CD8-positive, alpha-beta memory T cell (primary cell): ENCODE results near the gene ANXA2R. TPM values are rescaled to one million over a fixed set of nuclear protein-coding genes. Genes with fewer than 3 reads are reported as not detected.

Source experiments
- CTCF ChIA-PET: fragments of 350-600 bp; sonication (Branson Sonifier 250); formaldehyde crosslinking; loops from one replicate; lab custom pipeline; 2021; ENCODE audit warnings: antibody characterized with exemption; lab: Charles Lee
- POLR2A ChIA-PET: fragments of 350-600 bp; sonication (Branson Sonifier 250); formaldehyde crosslinking; loops from one replicate; lab custom pipeline; 2021; ENCODE audit warnings: antibody characterized with exemption; lab: Charles Lee
- DNase-seq, 5 donors: peaks; one replicate each; pipeline versions ENCODE4 v3.0.0 to v3.0.0-alpha.2; 2020 to 2022; ENCODE audit warnings: mixed read lengths in 1 of 5
- H3K27ac ChIP-seq: one replicate; pipeline ENCODE4 v1.7.0; 2013; ENCODE audit warnings: low read depth, mild to moderate bottlenecking, low read length, moderate library complexity
- H3K27me3 ChIP-seq: 2 replicates; pipeline ENCODE4 v1.7.0; 2013; ENCODE audit warnings: low read length, mild to moderate bottlenecking; ENCODE audit not compliant: insufficient read depth, poor library complexity, severe bottlenecking
- H3K36me3 ChIP-seq: 2 replicates; pipeline ENCODE4 v1.7.0; 2013; ENCODE audit warnings: mild to moderate bottlenecking, low read length, moderate library complexity; ENCODE audit not compliant: insufficient read depth
- H3K4me1 ChIP-seq: 2 replicates; pipeline ENCODE4 v1.7.0; 2013; ENCODE audit warnings: mild to moderate bottlenecking, low read length, moderate library complexity; ENCODE audit not compliant: insufficient read depth
- H3K4me3 ChIP-seq: 2 replicates; pipeline ENCODE4 v1.7.0; 2013; ENCODE audit warnings: mild to moderate bottlenecking, low read length
- H3K9me3 ChIP-seq: 2 replicates; pipeline ENCODE4 v1.7.0; 2013; ENCODE audit warnings: mild to moderate bottlenecking, low read length
- H3K27ac Mint-ChIP-seq, 8 donors: one replicate each; pipeline ENCODE4 v1.8.0; 2020 to 2021; ENCODE audit warnings: mixed read lengths in 8 of 8, mild to moderate bottlenecking in 6 of 8, inconsistent platforms in 3 of 8, moderate library complexity in 3 of 8
- H3K27me3 Mint-ChIP-seq, 2 donors: one replicate each; pipeline ENCODE4 v1.8.0; 2020 to 2021; ENCODE audit warnings: mixed read lengths in 2 of 2, mild to moderate bottlenecking in 1 of 2, moderate library complexity in 1 of 2
- H3K36me3 Mint-ChIP-seq, 3 donors: one replicate each; pipeline ENCODE4 v1.8.0; 2020 to 2021; ENCODE audit warnings: mixed read lengths in 3 of 3, inconsistent platforms in 1 of 3, mild to moderate bottlenecking in 1 of 3
- H3K4me1 Mint-ChIP-seq, 3 donors: one replicate each; pipeline ENCODE4 v1.8.0; 2020 to 2021; ENCODE audit warnings: mixed read lengths in 3 of 3, inconsistent platforms in 1 of 3, mild to moderate bottlenecking in 1 of 3
- H3K4me3 Mint-ChIP-seq, 7 donors: one replicate each; pipeline ENCODE4 v1.8.0; 2020 to 2021; ENCODE audit warnings: mixed read lengths in 7 of 7, mild to moderate bottlenecking in 6 of 7, moderate library complexity in 4 of 7, inconsistent platforms in 2 of 7
- H3K9me3 Mint-ChIP-seq, 5 donors: one replicate each; pipeline ENCODE4 v1.8.0; 2020 to 2022; ENCODE audit warnings: mixed read lengths in 5 of 5, mild to moderate bottlenecking in 3 of 5, moderate library complexity in 2 of 5, inconsistent platforms in 1 of 5
- polyA plus RNA-seq: library from polyadenylated mRNA; unstranded; fragments of 300-500 nt; fragmentation: Illumina TruSeq; gene quantifications from one replicate; pipeline ENCODE4 v1.2.3, GENCODE V29; 2021
- total RNA-seq, 2 experiments: library from RNA; stranded (reverse); gene quantifications; one replicate each; pipeline ENCODE4 v1.2.3, GENCODE V29; 2021

The ANXA2R gene
- total and polyA plus RNA-seq, 3 experiments from 2014 or later = 6.0 to 55.9 (median 6.8) TPM

GRCh38 chr5:43050384-43050783 is 10.3 kb upstream of the ANXA2R start:
- Mint-ChIP-seq H3K27me3 (no peaks in the 10 kb centered on the region), H3K4me1 (peaks cover 4 to 20% (median 20%) of the 10 kb centered on the region in 3 donors), H3K9me3 (peaks cover 0 to 2% (median 0%) of the 10 kb centered on the region in 5 donors), H3K4me3 (no peak overlapping the region), H3K36me3 (peaks cover 6 to 18% (median 17%) of the 10 kb centered on the region in 3 donors), H3K27ac (peak overlapping the region in 1 of 8 donors; percentile 42)
- CTCF ChIA-PET = interaction anchor here (1.1 to 1.5 kb wide), 4 partner anchors 12 to 101 kb away, joined by 3 to 6 read pairs (median 4); no protein-coding TSS in a partner anchor
- H3K27ac ChIP-seq = no peak overlapping the region
- no peak for DNase-seq
- no peaks in the 10 kb centered on the region for H3K4me1 ChIP-seq
- no peaks in the 10 kb centered on the region for H3K27me3 ChIP-seq
- peaks cover 4% of the 10 kb centered on the region for H3K36me3 ChIP-seq
- no peak overlapping the region for H3K4me3 ChIP-seq
- POLR2A ChIA-PET = no interaction called here
- no peaks in the 10 kb centered on the region for H3K9me3 ChIP-seq

DNA sequence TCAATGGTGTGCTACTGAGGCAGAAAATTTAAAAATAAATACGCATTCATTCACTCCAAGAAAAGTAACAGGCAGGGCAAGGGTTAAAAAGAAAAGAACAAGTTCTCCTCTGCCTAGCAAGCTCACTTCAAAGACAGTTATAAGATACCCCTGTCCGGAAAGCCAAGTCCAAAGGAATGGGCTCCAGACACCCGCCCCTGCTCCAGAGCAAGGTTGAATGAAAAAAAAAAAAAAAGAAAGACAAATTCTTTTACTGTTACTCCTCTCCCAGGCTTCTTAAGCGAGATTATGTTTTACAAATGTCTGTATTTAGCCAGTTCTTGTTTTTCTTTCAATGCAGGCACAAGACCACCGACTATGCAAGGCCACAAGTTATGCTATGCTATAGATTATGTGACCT is 9.1 kb upstream of the ANXA2R start:
- H3K27me3 Mint-ChIP-seq = no peaks in the 10 kb centered on the region
- peak overlapping the region in 1 of 8 donors; percentile 48 for H3K27ac Mint-ChIP-seq
- Histone ChIP-seq H3K9me3 (no peaks in the 10 kb centered on the region), H3K27ac (no peak overlapping the region), H3K4me3 (no peak overlapping the region), H3K27me3 (no peaks in the 10 kb centered on the region), H3K4me1 (peaks cover 5% of the 10 kb centered on the region), H3K36me3 (peaks cover 4% of the 10 kb centered on the region)
- H3K9me3 Mint-ChIP-seq = no peaks in the 10 kb centered on the region
- ChIA-PET CTCF (interaction anchor here (1.1 to 1.8 kb wide), 5 partner anchors 15 to 137 kb away, joined by 3 to 9 read pairs (median 4); no protein-coding TSS in a partner anchor), POLR2A (interaction anchor here (0.6 to 1.1 kb wide), 5 partner anchors 12 to 99 kb away, joined by 3 to 10 read pairs (median 4); no protein-coding TSS in a partner anchor)
- DNase-seq = no peak
- H3K4me1 Mint-ChIP-seq = peaks cover 16 to 32% (median 31%) of the 10 kb centered on the region in 3 donors
- H3K36me3 Mint-ChIP-seq = peaks cover 6 to 29% (median 12%) of the 10 kb centered on the region in 3 donors
- no peak overlapping the region for H3K4me3 Mint-ChIP-seq

DNA sequence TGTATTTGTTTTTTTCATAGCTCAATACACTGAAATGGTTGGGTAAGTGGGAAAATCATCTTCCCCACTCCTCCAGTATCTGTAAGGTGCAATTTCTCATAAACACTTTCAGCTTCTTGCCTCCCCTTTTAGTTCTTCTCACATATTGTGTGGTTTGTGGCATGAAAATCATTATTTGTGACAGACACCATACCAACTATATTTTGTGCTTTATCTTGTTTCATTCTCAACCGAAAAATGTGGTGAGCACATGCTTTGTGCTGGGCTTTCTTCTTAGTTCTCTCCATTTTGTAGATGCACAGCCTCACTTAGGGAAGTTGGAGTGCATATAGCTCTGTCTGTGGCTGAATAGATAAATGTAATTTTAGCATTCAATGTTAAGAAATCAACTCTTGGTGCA is 6.4 kb upstream of the ANXA2R start:
- Histone ChIP-seq H3K36me3 (no peaks in the 10 kb centered on the region), H3K27me3 (no peaks in the 10 kb centered on the region), H3K27ac (no peak overlapping the region), H3K4me3 (no peak overlapping the region), H3K4me1 (peaks cover 12% of the 10 kb centered on the region), H3K9me3 (no peaks in the 10 kb centered on the region)
- H3K27ac Mint-ChIP-seq = peak overlapping the region in 3 of 8 donors; percentile 25 to 77 (median 49)
- peaks cover 0 to 37% (median 3%) of the 10 kb centered on the region in 3 donors for H3K36me3 Mint-ChIP-seq
- H3K4me3 Mint-ChIP-seq = peak overlapping the region in 1 of 7 donors; percentile 7
- ChIA-PET CTCF (interaction anchor here (0.8 to 11.2 kb wide), 4 partner anchors 16 to 135 kb away, joined by 3 to 142 read pairs (median 4); no protein-coding TSS in a partner anchor), POLR2A (interaction anchor here (0.7 to 1.4 kb wide), 2 partner anchors 15 to 108 kb away, joined by 3 to 4 read pairs; no protein-coding TSS in a partner anchor)
- peaks cover 25 to 45% (median 43%) of the 10 kb centered on the region in 3 donors for H3K4me1 Mint-ChIP-seq
- DNase-seq = no peak
- H3K27me3 Mint-ChIP-seq = peaks cover 0 to 10% of the 10 kb centered on the region in 2 donors
- H3K9me3 Mint-ChIP-seq = no peaks in the 10 kb centered on the region

DNA sequence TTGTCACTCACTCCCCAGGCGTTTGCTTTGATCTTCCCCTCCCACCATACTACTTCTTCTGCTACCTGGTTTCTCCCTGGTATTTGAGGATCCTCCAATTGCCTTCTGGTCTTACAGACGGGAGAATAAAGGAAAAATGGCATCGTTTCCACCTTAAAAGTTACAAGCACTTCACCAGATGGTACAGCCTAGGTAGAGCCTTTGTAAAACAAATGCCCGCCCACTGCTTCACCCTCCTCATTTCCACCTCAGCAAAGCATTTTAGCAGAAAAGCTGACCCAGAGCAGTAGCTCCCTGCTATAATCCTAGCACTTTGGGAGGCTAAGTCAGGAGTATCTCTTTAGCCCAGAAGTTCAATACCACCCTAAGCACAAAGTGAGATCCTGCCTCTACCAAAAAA is 5.1 kb upstream of the ANXA2R start:
- DNase-seq = no peak
- no peak overlapping the region for H3K4me3 ChIP-seq
- no peak overlapping the region for H3K27ac ChIP-seq
- peaks cover 12% of the 10 kb centered on the region for H3K4me1 ChIP-seq
- H3K9me3 Mint-ChIP-seq = no peaks in the 10 kb centered on the region
- H3K36me3 Mint-ChIP-seq = peaks cover 0 to 39% (median 0%) of the 10 kb centered on the region in 3 donors
- H3K36me3 ChIP-seq = no peaks in the 10 kb centered on the region
- ChIA-PET POLR2A (interaction anchor here (1.4 kb wide), 1 partner anchor 16 kb away, joined by 4 read pairs; no protein-coding TSS in a partner anchor), CTCF (interaction anchor here (1.1 to 11.2 kb wide), 2 partner anchors 17 to 21 kb away, joined by 3 to 142 read pairs; no protein-coding TSS in a partner anchor)
- H3K27me3 ChIP-seq = no peaks in the 10 kb centered on the region
- H3K9me3 ChIP-seq = no peaks in the 10 kb centered on the region
- peaks cover 27 to 50% (median 43%) of the 10 kb centered on the region in 3 donors for H3K4me1 Mint-ChIP-seq
- peaks cover 0 to 13% of the 10 kb centered on the region in 2 donors for H3K27me3 Mint-ChIP-seq
- peak overlapping the region in 3 of 7 donors; percentile 19 to 44 (median 28) for H3K4me3 Mint-ChIP-seq
- peak overlapping the region in 3 of 8 donors; percentile 26 to 78 (median 36) for H3K27ac Mint-ChIP-seq

- POLR2A ChIA-PET = interaction anchor here (3.0 to 8.7 kb wide), 3 partner anchors 22 to 269 kb away, joined by 10 to 323 read pairs (median 222); partner anchors contain the start of gene HMGCS1
- H3K9me3 Mint-ChIP-seq = no peaks in the 10 kb centered on the region
Observed at GRCh38 chr5:43044181-43044914, 4.2 kb upstream of the ANXA2R start.

DNA sequence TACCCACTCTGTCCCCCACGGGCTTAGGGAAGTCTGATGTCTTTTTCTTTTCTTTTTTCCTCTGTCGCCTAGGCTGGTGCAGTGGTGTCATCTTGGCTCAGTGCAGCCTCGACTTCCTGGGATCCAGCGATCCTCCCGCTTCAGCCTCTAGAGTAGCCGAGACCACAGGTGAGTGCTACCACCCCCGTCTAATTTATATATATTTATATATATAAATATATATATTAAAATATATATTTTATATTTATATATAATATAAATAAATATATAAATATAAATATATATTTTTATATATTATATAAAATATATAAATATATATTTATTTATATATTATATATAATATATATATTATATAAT is 3.3 kb upstream of the ANXA2R start:
- ChIA-PET CTCF (interaction anchor here (1.1 to 11.2 kb wide), 9 partner anchors 10 to 269 kb away, joined by 3 to 265 read pairs (median 86); no protein-coding TSS in a partner anchor), POLR2A (interaction anchor here (0.6 to 8.7 kb wide), 9 partner anchors 23 to 441 kb away, joined by 4 to 403 read pairs (median 126); partner anchors contain the start of genes HMGCS1, TMEM267 and ZNF131)
- H3K4me1 Mint-ChIP-seq = peaks cover 27 to 50% (median 37%) of the 10 kb centered on the region in 3 donors
- H3K4me1 ChIP-seq = peaks cover 16% of the 10 kb centered on the region
- no peaks in the 10 kb centered on the region for H3K9me3 Mint-ChIP-seq
- H3K4me3 Mint-ChIP-seq = peak overlapping the region; percentile 91 to 100 (median 99)
- no peaks in the 10 kb centered on the region for H3K9me3 ChIP-seq
- H3K4me3 ChIP-seq = peak overlapping the region; percentile 98
- H3K27ac ChIP-seq = peak overlapping the region; percentile 88
- no peaks in the 10 kb centered on the region for H3K36me3 ChIP-seq
- peaks cover 0 to 13% of the 10 kb centered on the region in 2 donors for H3K27me3 Mint-ChIP-seq
- DNase-seq = no peak
- H3K36me3 Mint-ChIP-seq = peaks cover 0 to 52% (median 0%) of the 10 kb centered on the region in 3 donors
- no peaks in the 10 kb centered on the region for H3K27me3 ChIP-seq
- H3K27ac Mint-ChIP-seq = peak overlapping the region; percentile 97 to 100 (median 99)

More at GRCh38 chr5:43044181-43044914, 4.2 kb upstream of the ANXA2R start:
- CTCF ChIA-PET = interaction anchor here (1.1 to 11.2 kb wide), 3 partner anchors 18 to 37 kb away, joined by 3 to 142 read pairs (median 3); no protein-coding TSS in a partner anchor
- Histone ChIP-seq H3K27me3 (no peaks in the 10 kb centered on the region), H3K36me3 (no peaks in the 10 kb centered on the region), H3K4me1 (peaks cover 12% of the 10 kb centered on the region), H3K4me3 (no peak overlapping the region), H3K27ac (no peak overlapping the region), H3K9me3 (no peaks in the 10 kb centered on the region)
- peaks cover 0 to 46% (median 0%) of the 10 kb centered on the region in 3 donors for H3K36me3 Mint-ChIP-seq
- peaks cover 27 to 46% (median 39%) of the 10 kb centered on the region in 3 donors for H3K4me1 Mint-ChIP-seq
- peak overlapping the region in 5 of 8 donors; percentile 26 to 78 (median 51) for H3K27ac Mint-ChIP-seq
- H3K27me3 Mint-ChIP-seq = peaks cover 0 to 13% of the 10 kb centered on the region in 2 donors
- peak overlapping the region in 5 of 7 donors; percentile 8 to 51 (median 34) for H3K4me3 Mint-ChIP-seq
- DNase-seq = no peak

DNA sequence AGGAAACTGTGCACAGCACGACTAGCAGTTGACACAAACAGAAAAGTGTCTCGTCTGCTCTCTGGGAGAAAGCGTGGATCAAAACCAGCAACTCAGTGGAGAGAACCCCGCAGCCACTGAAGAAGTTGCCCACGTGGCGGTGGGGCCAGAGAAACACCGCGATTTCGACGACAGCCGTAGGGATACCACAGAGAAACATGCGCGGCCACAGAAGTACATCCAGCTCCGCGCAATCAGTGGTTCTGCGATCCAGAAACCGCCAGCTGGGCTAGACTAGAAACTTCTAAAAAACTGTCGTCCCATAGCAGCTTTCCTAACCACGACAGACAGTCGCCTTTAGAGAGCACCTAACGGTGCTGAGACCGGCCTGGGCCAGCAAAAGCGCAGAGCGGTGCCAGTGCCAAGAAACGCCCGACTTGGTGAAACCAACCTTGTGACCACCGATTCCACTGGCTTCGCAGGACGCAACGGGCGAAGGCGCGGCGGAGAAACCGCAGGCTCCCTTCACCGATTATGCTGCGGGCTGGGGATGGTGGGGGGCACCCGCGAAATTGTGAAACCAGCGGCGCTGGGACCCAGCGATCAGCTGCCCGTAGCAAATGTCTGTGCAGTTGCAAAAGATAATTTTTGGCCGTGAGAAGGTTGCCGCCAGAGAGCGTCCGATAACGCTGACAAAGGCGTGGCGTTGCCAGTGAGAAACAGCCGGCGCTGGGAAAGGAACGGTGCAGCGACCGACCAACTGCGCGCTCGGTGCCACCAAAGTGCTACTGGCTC is 2.7 kb upstream of the ANXA2R start:
- ChIA-PET POLR2A (interaction anchor here (0.5 to 8.7 kb wide), 12 partner anchors 15 to 441 kb away, joined by 3 to 403 read pairs (median 29); partner anchors contain the start of genes HMGCS1, TMEM267 and ZNF131), CTCF (interaction anchor here (1.0 to 11.2 kb wide), 15 partner anchors 9 to 441 kb away, joined by 3 to 265 read pairs (median 25); partner anchors contain the start of genes TMEM267 and ZNF131)
- Mint-ChIP-seq H3K27me3 (peaks cover 0 to 13% of the 10 kb centered on the region in 2 donors), H3K9me3 (no peaks in the 10 kb centered on the region), H3K27ac (peak overlapping the region; percentile 97 to 100 (median 99)), H3K4me1 (peaks cover 30 to 51% (median 40%) of the 10 kb centered on the region in 3 donors), H3K4me3 (peak overlapping the region; percentile 91 to 100 (median 99)), H3K36me3 (peaks cover 0 to 56% (median 0%) of the 10 kb centered on the region in 3 donors)
- Histone ChIP-seq H3K4me1 (peaks cover 20% of the 10 kb centered on the region), H3K27me3 (no peaks in the 10 kb centered on the region), H3K27ac (peak overlapping the region; percentile 88), H3K4me3 (peak overlapping the region; percentile 98), H3K9me3 (no peaks in the 10 kb centered on the region), H3K36me3 (no peaks in the 10 kb centered on the region)
- DNase-seq = peak in 3 of 5 donors; percentile 51 to 82 (median 58)
